22Rv1 (cell line): ENCODE data around the gene ATP13A3.

Experiments used
- CTCF ChIP-seq: fragments of 450-650 bp; IDR thresholded peaks from 2 replicates; pipeline ENCODE4 v1.5.1; 2017; ENCODE audit warnings: mild to moderate bottlenecking
- ZFX ChIP-seq: fragments of 450-650 bp; IDR thresholded peaks from 2 replicates; pipeline ENCODE4 v1.6.1; 2017; ENCODE audit warnings: antibody characterized with exemption, borderline replicate concordance

- TF ChIP-seq CTCF, result no peak
- no peak for TF ChIP-seq ZFX
These were observed 84.9 kb downstream of the ATP13A3 start for GRCh38 chr3:194401868-194402329.
